ENCODE measurements around the gene GPRASP3.
A peak's percentile ranks its signal among the peaks of the same experiment; 100 is the strongest.
"Not testable (repeated sequence)": the region's sequence is repeated elsewhere in the genome, so short reads cannot be mapped to it uniquely, and the experiment has no call there.

The GPRASP3 gene

GRCh38 chrX:102720237-102721168 lies at the start of gene GPRASP3:
Gene GPRASP3, plus strand, starts transcription at chrX:102720743. Its CDS starts 28,253 bp downstream, at chrX:102748996.
- DNase-seq = peak; percentile 7 to 85 (median 59)

GRCh38 chrX:102672856-102673255 lies 47.7 kb upstream of the GPRASP3 start:
- DNase-seq = no peak

- not testable (repeated sequence) for DNase-seq
These were observed 43.1 kb upstream of the GPRASP3 start for GRCh38 chrX:102677479-102677878.

GRCh38 chrX:102684772-102685520 lies 35.6 kb upstream of the GPRASP3 start:
- no peak for DNase-seq

- DNase-seq = no peak
These were observed 25.8 kb upstream of the GPRASP3 start for GRCh38 chrX:102694749-102695148.

- DNase-seq = no peak
These were observed 24.2 kb upstream of the GPRASP3 start for GRCh38 chrX:102696306-102696705.

GRCh38 chrX:102697494-102697893 lies 23.0 kb upstream of the GPRASP3 start:
- no peak for DNase-seq

- no peak for DNase-seq
These were observed 11.6 kb upstream of the GPRASP3 start for GRCh38 chrX:102708900-102709299.

GRCh38 chrX:102711872-102712215 lies 8.7 kb upstream of the GPRASP3 start:
- peak in 7 of 51 donors; percentile 2 to 45 (median 22) for DNase-seq

GRCh38 chrX:102712216-102712966 lies 8.2 kb upstream of the GPRASP3 start, which contains the start of gene GPRASP2:
Gene GPRASP2, plus strand, starts transcription at chrX:102712448. Its CDS starts 2,422 bp downstream, at chrX:102714870.
- DNase-seq = peak in 40 of 51 donors; percentile 1 to 51 (median 16)

- DNase-seq = peak in 48 of 51 donors; percentile 0 to 69 (median 25)
These were observed 7.4 kb upstream of the GPRASP3 start for GRCh38 chrX:102712981-102713625.

GRCh38 chrX:102714994-102715393 lies 5.5 kb upstream of the GPRASP3 start:
- DNase-seq = no peak

- DNase-seq = no peak
These were observed 4.6 kb upstream of the GPRASP3 start for GRCh38 chrX:102715967-102716366.

- DNase-seq = not testable (repeated sequence)
These were observed 595 bp downstream of the GPRASP3 start for GRCh38 chrX:102721169-102721506.

- DNase-seq = no peak
These were observed 2.9 kb downstream of the GPRASP3 start for GRCh38 chrX:102723456-102723855.

- no peak for DNase-seq
These were observed 7.2 kb downstream of the GPRASP3 start for GRCh38 chrX:102727761-102728160.

- DNase-seq = no peak
These were observed 8.1 kb downstream of the GPRASP3 start for GRCh38 chrX:102728646-102729045.

GRCh38 chrX:102739657-102740056 lies 19.1 kb downstream of the GPRASP3 start:
- no peak for DNase-seq

- DNase-seq = no peak
These were observed 23.8 kb downstream of the GPRASP3 start for GRCh38 chrX:102744307-102744706.

- peak in 4 of 51 donors; percentile 0 to 12 (median 6) for DNase-seq
These were observed 24.9 kb downstream of the GPRASP3 start for GRCh38 chrX:102745513-102745856.

Data from hypothalamus (tissue), 51 donors.